ENCODE measurements around the gene SSX2IP.

DNA sequence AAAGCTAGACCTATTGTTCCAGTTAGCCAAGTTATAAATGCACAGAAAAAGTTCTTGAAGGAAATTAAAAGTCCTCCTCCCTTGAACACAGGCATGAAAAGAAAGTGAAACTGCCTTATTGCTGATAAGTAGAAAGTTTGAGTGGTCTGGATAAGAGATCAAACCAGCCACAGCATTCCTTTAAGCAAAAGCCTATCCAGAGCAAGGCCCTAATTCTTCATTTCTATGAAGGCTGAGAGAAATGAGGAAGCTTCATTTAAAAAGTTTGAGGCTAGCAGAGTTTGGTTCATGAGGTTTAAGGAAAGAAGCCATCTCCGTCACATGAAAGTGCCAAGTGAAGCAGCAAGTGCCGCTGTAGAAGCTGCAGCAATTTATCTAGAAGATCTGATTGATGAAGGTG, 2.7 kb upstream of the SSX2IP start:
- TF ChIP-seq CTCF (conservative IDR thresholded peaks at IDR 0.05 in 1 of 2, IDR thresholded peaks at IDR 0.05 in 1 of 2; ENCODE audit: low read depth in 1 of 2, low read length in 2 of 2), result no peak
- TF ChIP-seq EZH2 (IDR thresholded peaks at IDR 0.05; ENCODE audit: low read length, missing control alignments), result no peak

Data from fibroblast of lung (primary cell).